T47D (cell line): ENCODE measurements around the gene ARHGEF6.

Experiments
- DNase-seq, 2 experiments: peaks; one replicate each; pipeline versions ENCODE4 v3.0.0 to v3.0.0-alpha.2; 2011 to 2012; ENCODE audit warnings: low read depth in 1 of 2, low spot score in 1 of 2
- JUND ChIP-seq: IDR thresholded peaks from 2 replicates; pipeline ENCODE4 v1.6.1; 2012; ENCODE audit warnings: low read depth
- in situ Hi-C: cut with HindIII; loops from 2 replicates; pipeline ENCODE4 v1.10.0; 2016; ENCODE audit warnings: low sequenced_read_pairs, low pct_unique_long_range_greater_than_20kb

Gene ARHGEF6

GRCh38 chrX:136630881-136631280 is 149.9 kb downstream of the ARHGEF6 start:
- DNase-seq, result no peak
- no peak for TF ChIP-seq JUND
- in situ Hi-C loops, result no loop called here

- in situ Hi-C loops, result no loop called here
- no peak for TF ChIP-seq JUND
Measured at GRCh38 chrX:136629084-136629750, 151.5 kb downstream of the ARHGEF6 start.

GRCh38 chrX:136627409-136627808 is 153.3 kb downstream of the ARHGEF6 start:
- in situ Hi-C loops, result no loop called here
- no peak for DNase-seq
- no peak for TF ChIP-seq JUND

More at GRCh38 chrX:136629084-136629750, 151.5 kb downstream of the ARHGEF6 start:
- no peak for DNase-seq

GRCh38 chrX:136626891-136627290 is 153.8 kb downstream of the ARHGEF6 start:
- no peak for TF ChIP-seq JUND
- DNase-seq, result no peak
- in situ Hi-C loops, result no loop called here

- no peak for DNase-seq
- no peak for TF ChIP-seq JUND
- in situ Hi-C loops, result no loop called here
Measured at GRCh38 chrX:136626237-136626636, 154.5 kb downstream of the ARHGEF6 start.

GRCh38 chrX:136625246-136625645 is 155.5 kb downstream of the ARHGEF6 start:
- no peak for TF ChIP-seq JUND
- in situ Hi-C loops, result no loop called here
- no peak for DNase-seq

- no peak for DNase-seq
- in situ Hi-C loops, result no loop called here
- TF ChIP-seq JUND, result no peak
Measured at GRCh38 chrX:136623396-136623795, 157.3 kb downstream of the ARHGEF6 start.

- in situ Hi-C loops, result no loop called here
- no peak for TF ChIP-seq JUND
Measured at GRCh38 chrX:136622568-136622967, 158.2 kb downstream of the ARHGEF6 start.

GRCh38 chrX:136620780-136621179 is 160.0 kb downstream of the ARHGEF6 start:
- in situ Hi-C loops, result no loop called here
- no peak for DNase-seq
- no peak for TF ChIP-seq JUND

More at GRCh38 chrX:136622568-136622967, 158.2 kb downstream of the ARHGEF6 start:
- no peak for DNase-seq

GRCh38 chrX:136619899-136620505 is 160.7 kb downstream of the ARHGEF6 start:
- in situ Hi-C loops, result no loop called here
- DNase-seq, result no peak
- no peak for TF ChIP-seq JUND

GRCh38 chrX:136616987-136617685 is 163.6 kb downstream of the ARHGEF6 start:
- in situ Hi-C loops, result no loop called here
- no peak for TF ChIP-seq JUND
- DNase-seq, result no peak
